ENCODE data around the gene FOLR3.

DNA sequence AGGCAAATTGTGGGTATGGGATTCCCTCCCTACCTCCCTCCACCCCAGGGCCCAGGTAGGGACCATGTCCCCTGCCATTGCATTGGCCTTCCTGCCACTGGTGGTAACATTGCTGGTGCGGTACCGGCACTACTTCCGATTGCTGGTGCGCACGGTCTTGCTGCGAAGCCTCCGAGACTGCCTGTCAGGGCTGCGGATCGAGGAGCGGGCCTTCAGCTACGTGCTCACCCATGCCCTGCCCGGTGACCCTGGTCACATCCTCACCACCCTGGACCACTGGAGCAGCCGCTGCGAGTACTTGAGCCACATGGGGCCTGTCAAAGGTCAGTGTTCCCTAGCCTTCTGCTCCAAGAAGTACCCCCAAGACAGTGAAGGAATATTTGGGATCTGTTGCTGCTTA lies 29.6 kb upstream of the FOLR3 start, which contains the start of gene TOMT:
- TF ChIP-seq ZNF274 (IDR thresholded peaks at IDR 0.05; ENCODE audit: low read depth, low read length) (no peak), YY1 (IDR thresholded peaks at IDR 0.05; ENCODE audit: insufficient read depth, insufficient read length) (no peak), SUZ12 (IDR thresholded peaks at IDR 0.05; ENCODE audit: extremely low read depth, insufficient read depth, insufficient read length) (no peak)

All from NT2/D1 (cell line).